Psoas muscle (tissue), 8 donors: ENCODE results near the gene PHF14. TPM values are rescaled to one million over a fixed set of nuclear protein-coding genes. Genes with fewer than 3 reads are reported as not detected.

Source experiments
- ATAC-seq, 4 donors: fragments of 200-7000 bp; cut with Tn5 transposase; one replicate each; pipeline ENCODE4 v1.9.1; 2020; ENCODE audit warnings: moderate library complexity in 3 of 4, mild to moderate bottlenecking in 2 of 4
- DNase-seq, 2 donors: peaks; one replicate each; pipeline ENCODE4 v3.0.0-alpha.2; 2020
- H3K27ac ChIP-seq: fragments of 200-600 bp; one replicate; pipeline ENCODE4 v1.8.0; 2022
- H3K27me3 ChIP-seq, 3 donors: fragments of 200-600 bp in 1 of 3; one replicate each; pipeline versions ENCODE4 v1.6.1 to v1.8.0; 2013 to 2022; ENCODE audit warnings: low read length in 2 of 3, mild to moderate bottlenecking in 2 of 3, moderate library complexity in 1 of 3; ENCODE audit not compliant: insufficient read depth in 3 of 3
- H3K36me3 ChIP-seq, 2 donors: fragments of 200-600 bp in 1 of 2; one replicate each; pipeline versions ENCODE4 v1.6.1 to v1.8.0; 2013 to 2022; ENCODE audit warnings: low read depth in 1 of 2, mild to moderate bottlenecking in 1 of 2, moderate library complexity in 1 of 2; ENCODE audit not compliant: insufficient read depth in 1 of 2
- H3K4me1 ChIP-seq: fragments of 200-600 bp; one replicate; pipeline ENCODE4 v1.8.0; 2022
- H3K4me3 ChIP-seq: fragments of 200-600 bp; one replicate; pipeline ENCODE4 v1.8.0; 2022; ENCODE audit warnings: mild to moderate bottlenecking
- H3K9me3 ChIP-seq: fragments of 200-600 bp; one replicate; pipeline ENCODE4 v1.8.0; 2022
- WGBS, 3 donors: extraction: QIAGEN DNeasy Blood & Tissue Kit; methylation state at CpG; one replicate each; pipeline versions ENCODE4 v1.1.6 to v1.1.7; 2013; 5-methylcytosine and 5-hydroxymethylcytosine counted together
- intact Hi-C, 2 donors: fragments of 100-400 bp; cut with DNase I; formaldehyde crosslinking; loops; one replicate each; pipeline versions ENCODE4 v1.11.0 to v1.14.2; 2022
- polyA plus RNA-seq, 3 donors: library from polyadenylated mRNA; stranded (reverse); fragments of 200-250 nt; gene quantifications; one replicate each; pipeline ENCODE4 v1.2.3, GENCODE V29; 2013
- total RNA-seq, 4 donors: library from RNA; stranded (reverse); fragmentation: NEBNext Ultra II Directional in 2 of 4; extraction: Animal tissue kit (Norgen Biotek cat#: 25700) in 2 of 4; gene quantifications; one replicate each; pipeline versions ENCODE4 v1.2.1 to v1.2.4, GENCODE V29; 2021 to 2023
- TF ChIP-seq, protein P1 (sequence below): fragments of 200-600 bp; IDR thresholded peaks from one replicate; pipeline ENCODE4 v1.8.0; 2022; ENCODE audit warnings: antibody characterized with exemption
- donor health status: healthy with polysubstance abuse.
- donor health status: DM: no; HTN: no; CAD: no; lungs with moderate emphysema.
- donor health status: Bipolar disorder and iron deficiency.
- donor health status: healthy.
- donor health status: DM: yes; HTN: yes; CAD: no.
- donor health status: DM: no; HTN: no; CAD: no.
- donor health status: DM: no; HTN: no; CAD: no.
- donor health status: DM: yes; HTN: yes; CAD: no.

PHF14 gene
- total and polyA plus RNA-seq, 7 donors, result 10.8 to 17.8 (median 13.8) TPM

DNA sequence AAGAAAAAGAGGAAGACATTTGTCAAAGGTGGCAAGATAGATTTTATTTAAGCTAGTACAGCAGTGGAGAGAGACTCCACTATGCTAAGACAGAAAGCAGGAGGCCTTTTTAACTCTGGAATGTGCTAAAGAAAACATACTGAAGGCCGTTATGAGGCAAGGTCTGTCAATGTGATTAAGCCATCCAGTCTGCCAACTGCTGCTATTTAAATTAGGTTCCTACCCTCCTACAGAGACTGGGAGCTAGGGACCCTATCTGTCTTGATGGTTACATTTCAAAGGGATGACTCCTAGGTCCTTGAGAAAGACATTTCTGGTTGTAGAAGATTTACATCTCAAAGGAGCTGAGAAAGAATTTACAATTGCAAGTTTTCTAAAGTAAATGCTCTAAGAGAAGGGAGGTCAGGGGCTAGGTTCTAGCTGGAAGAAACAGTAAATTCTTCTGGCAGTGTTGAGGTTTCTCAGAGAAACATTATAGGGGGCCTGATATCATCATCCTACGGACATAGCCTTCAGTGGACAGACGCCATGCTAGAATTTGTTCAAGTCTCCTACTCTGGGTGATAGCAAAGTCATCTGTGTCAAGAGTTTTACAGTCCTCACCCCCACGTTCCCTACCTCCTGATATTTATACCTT is 211.6 kb downstream of the PHF14 start:
- H3K4me3 ChIP-seq, result no peak overlapping the region
- DNase-seq (no peak), ATAC-seq (no peak)
- no peaks in the 10 kb centered on the region for H3K4me1 ChIP-seq
- intact Hi-C loops, result no loop called here
- no peaks in the 10 kb centered on the region for H3K27me3 ChIP-seq
- TF ChIP-seq, protein P1, sequence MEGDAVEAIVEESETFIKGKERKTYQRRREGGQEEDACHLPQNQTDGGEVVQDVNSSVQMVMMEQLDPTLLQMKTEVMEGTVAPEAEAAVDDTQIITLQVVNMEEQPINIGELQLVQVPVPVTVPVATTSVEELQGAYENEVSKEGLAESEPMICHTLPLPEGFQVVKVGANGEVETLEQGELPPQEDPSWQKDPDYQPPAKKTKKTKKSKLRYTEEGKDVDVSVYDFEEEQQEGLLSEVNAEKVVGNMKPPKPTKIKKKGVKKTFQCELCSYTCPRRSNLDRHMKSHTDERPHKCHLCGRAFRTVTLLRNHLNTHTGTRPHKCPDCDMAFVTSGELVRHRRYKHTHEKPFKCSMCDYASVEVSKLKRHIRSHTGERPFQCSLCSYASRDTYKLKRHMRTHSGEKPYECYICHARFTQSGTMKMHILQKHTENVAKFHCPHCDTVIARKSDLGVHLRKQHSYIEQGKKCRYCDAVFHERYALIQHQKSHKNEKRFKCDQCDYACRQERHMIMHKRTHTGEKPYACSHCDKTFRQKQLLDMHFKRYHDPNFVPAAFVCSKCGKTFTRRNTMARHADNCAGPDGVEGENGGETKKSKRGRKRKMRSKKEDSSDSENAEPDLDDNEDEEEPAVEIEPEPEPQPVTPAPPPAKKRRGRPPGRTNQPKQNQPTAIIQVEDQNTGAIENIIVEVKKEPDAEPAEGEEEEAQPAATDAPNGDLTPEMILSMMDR, result no peak
- no peaks in the 10 kb centered on the region for H3K36me3 ChIP-seq
- H3K9me3 ChIP-seq, result no peaks in the 10 kb centered on the region
- 56 to 67% (median 62%) methylated on average over 4 of the region's 4 CpGs for WGBS, 3 donors
- no peak overlapping the region for H3K27ac ChIP-seq

DNA sequence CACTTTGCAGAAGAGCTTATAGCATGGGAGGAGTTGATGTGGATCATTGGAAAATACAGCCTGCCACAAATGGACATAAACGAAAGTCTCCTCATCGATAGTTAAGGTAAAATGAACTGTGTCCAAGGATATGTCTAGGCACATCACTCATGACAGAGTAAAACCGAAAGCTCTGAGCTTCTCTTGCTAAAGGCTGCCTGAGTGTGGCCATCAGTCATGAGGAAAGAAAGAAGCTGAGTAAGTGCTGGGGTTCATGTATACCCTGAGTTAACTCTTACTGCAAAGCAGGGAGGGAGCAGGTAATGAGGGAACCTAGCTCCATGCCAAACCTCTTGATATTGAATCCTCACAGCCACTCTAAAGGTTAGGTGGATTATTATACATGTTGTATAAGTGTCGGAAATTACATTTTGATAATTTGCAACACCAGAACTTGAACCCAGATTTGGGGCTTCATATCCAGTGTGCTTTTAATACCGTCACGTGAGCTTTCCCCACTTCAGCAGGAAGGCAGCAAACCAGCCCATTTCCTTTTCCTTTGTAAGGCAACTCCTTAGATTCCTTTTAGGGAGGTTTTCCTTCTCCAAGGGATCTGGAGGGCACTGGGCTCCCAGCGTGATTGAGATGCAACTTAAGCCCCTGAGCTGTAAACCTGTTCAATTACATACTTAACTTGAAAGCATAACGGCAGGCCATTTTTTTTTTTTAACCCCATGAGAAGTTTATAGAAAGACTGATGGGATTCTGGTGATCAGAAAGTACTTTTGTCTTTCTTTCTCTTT is 215.0 kb downstream of the PHF14 start:
- no peaks in the 10 kb centered on the region for H3K27me3 ChIP-seq
- TF ChIP-seq, protein P1, result no peak
- intact Hi-C loops, result no loop called here

DNA sequence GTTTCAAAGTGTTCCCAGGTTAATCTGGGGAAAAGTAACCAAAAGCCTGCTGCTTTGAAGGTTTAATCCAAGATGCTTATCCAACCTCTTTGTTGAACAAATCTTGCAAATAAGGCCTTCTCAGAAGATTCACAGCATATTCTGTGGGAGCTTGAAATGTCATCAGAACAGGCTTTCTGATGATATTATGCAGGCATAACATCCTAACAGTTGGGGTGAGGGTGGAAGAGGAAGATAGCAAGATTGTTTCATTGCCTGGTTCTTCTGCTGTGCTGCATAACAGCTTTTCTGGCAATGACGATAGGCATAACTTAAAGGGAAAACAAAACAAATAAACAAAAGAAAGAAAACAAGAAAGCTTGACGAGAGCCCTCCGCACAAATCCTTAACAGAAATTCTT is 217.4 kb downstream of the PHF14 start:
- ATAC-seq, result no peak
- WGBS, 3 donors, result 70 to 77% (median 73%) methylated on average over 3 of the region's 3 CpGs
- Histone ChIP-seq H3K4me3 (no peak overlapping the region), H3K27ac (no peak overlapping the region), H3K36me3 (no peaks in the 10 kb centered on the region), H3K4me1 (no peaks in the 10 kb centered on the region), H3K9me3 (no peaks in the 10 kb centered on the region), H3K27me3 (no peaks in the 10 kb centered on the region)
- no peak for DNase-seq
- intact Hi-C loops, result no loop called here
- TF ChIP-seq, protein P1, result no peak

More for the DNA sequence above, 215.0 kb downstream of the PHF14 start:
- ATAC-seq (no peak), DNase-seq (no peak)
- Histone ChIP-seq H3K9me3 (no peaks in the 10 kb centered on the region), H3K36me3 (no peaks in the 10 kb centered on the region), H3K4me1 (no peaks in the 10 kb centered on the region), H3K4me3 (no peak overlapping the region), H3K27ac (no peak overlapping the region)
- 60 to 68% (median 62%) methylated on average over 8 of the region's 8 CpGs for WGBS, 3 donors

DNA sequence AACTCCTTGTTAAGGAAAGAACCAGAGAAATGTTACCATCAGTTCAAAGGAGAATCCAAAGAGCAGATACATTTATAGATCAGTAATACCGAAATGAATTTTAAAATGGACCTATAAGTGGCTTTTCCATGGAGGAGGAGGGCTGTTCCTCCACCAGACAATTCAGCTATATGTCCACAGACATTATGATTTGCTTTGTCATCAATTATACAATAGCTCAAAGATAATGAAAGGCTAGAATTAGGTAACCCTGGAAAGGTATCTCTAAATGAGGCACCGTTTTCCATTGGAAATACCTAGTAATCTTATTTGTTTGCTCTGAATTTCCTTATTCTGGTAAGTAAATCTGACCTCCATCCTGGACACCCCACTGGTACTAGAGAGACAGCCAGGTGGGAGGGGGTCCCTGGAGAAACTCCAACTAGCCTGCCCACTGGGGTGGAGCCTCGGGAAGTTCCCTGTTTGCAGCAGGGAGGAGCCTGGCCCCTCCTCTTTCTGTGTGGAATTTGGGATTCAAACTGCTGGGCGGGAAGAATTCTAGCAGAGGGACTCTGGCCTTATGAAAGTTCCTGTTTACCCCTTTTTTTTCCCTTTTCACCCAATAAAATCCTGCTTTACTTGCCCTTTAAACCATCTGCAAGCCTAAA is 218.0 kb downstream of the PHF14 start:
- Histone ChIP-seq H3K36me3 (no peaks in the 10 kb centered on the region), H3K4me3 (no peak overlapping the region), H3K4me1 (no peaks in the 10 kb centered on the region), H3K27me3 (no peaks in the 10 kb centered on the region), H3K9me3 (no peaks in the 10 kb centered on the region), H3K27ac (no peak overlapping the region)
- WGBS, 3 donors, result 51 to 53% (median 51%) methylated on average over 4 of the region's 4 CpGs
- intact Hi-C loops, result no loop called here
- DNase-seq (no peak), ATAC-seq (no peak)
- TF ChIP-seq, protein P1, result no peak
